A549 treated with Hydrocortisone at 1 μM for 4 hours (cell line): ENCODE measurements around the gene FUNDC1. TPM values are rescaled to one million over a fixed set of nuclear protein-coding genes. Genes with fewer than 3 reads are reported as not detected.

Experiments
- total RNA-seq: library from RNA; stranded (reverse); fragments of 200-300 nt; extraction: Qiagen RNA extraction; gene quantifications from 5 replicates; pipeline ENCODE4 v1.2.3, GENCODE V29; 2022

The FUNDC1 gene
- 23.3 to 28.4 TPM (median 25.3 TPM) in 5 replicates for total RNA-seq

GRCh38 chrX:44542567-44543325, at the start of gene FUNDC1:
FUNDC1 (minus strand) TSS chrX:44542859; CDS start chrX:44542832, 27 bp downstream.

Other genes with a start within 250 kb of the FUNDC1 start
- gene EFHC2, start 199.2 kb downstream of the FUNDC1 start, total RNA-seq = 0.08 to 0.38 TPM (median 0.23 TPM) in 5 replicates